Type B pancreatic cell (in vitro differentiated cells): ENCODE data around the gene PAFAH2. TPM values are rescaled to one million over a fixed set of nuclear protein-coding genes. Genes with fewer than 3 reads are reported as not detected.

Experiments
- DNase-seq: peaks from one replicate; pipeline ENCODE4 v3.0.0; 2021; ENCODE audit warnings: mixed read lengths; ENCODE audit not compliant: unreplicated experiment; ENCODE audit errors: extremely low spot score
- H3K27ac Mint-ChIP-seq: 2 replicates; pipeline ENCODE4 v1.8.0; 2021; ENCODE audit warnings: mild to moderate bottlenecking, mixed read lengths
- H3K27me3 Mint-ChIP-seq: 2 replicates; pipeline ENCODE4 v1.8.0; 2021; ENCODE audit warnings: mixed read lengths
- H3K36me3 Mint-ChIP-seq: 2 replicates; pipeline ENCODE4 v1.8.0; 2021; ENCODE audit warnings: mixed read lengths
- H3K4me1 Mint-ChIP-seq: one replicate; pipeline ENCODE4 v1.8.0; 2021; ENCODE audit warnings: mixed read lengths; ENCODE audit not compliant: unreplicated experiment
- H3K4me3 Mint-ChIP-seq: 2 replicates; pipeline ENCODE4 v1.8.0; 2021; ENCODE audit warnings: mild to moderate bottlenecking, mixed read lengths
- H3K9me3 Mint-ChIP-seq: 2 replicates; pipeline ENCODE4 v1.8.0; 2021; ENCODE audit warnings: mixed read lengths
- CTCF ChIP-seq: fragments of 200-600 bp; sonication (generic); conservative IDR thresholded peaks from 2 replicates; pipeline ENCODE4 v1.5.0; 2021; ENCODE audit warnings: antibody characterized with exemption, mild to moderate bottlenecking
- total RNA-seq: library from RNA; stranded (reverse); gene quantifications from 2 replicates; pipeline ENCODE4 v1.2.1, GENCODE V29; 2021; ENCODE audit warnings: low replicate concordance

The PAFAH2 gene
- total RNA-seq, 1 donor from 2014 or later, result 16.7 TPM

GRCh38 chr1:26035203-26035958 lies 37.5 kb upstream of the PAFAH2 start:
- H3K9me3 Mint-ChIP-seq, result no peaks in the 10 kb centered on the region
- no peaks in the 10 kb centered on the region for H3K36me3 Mint-ChIP-seq

DNA sequence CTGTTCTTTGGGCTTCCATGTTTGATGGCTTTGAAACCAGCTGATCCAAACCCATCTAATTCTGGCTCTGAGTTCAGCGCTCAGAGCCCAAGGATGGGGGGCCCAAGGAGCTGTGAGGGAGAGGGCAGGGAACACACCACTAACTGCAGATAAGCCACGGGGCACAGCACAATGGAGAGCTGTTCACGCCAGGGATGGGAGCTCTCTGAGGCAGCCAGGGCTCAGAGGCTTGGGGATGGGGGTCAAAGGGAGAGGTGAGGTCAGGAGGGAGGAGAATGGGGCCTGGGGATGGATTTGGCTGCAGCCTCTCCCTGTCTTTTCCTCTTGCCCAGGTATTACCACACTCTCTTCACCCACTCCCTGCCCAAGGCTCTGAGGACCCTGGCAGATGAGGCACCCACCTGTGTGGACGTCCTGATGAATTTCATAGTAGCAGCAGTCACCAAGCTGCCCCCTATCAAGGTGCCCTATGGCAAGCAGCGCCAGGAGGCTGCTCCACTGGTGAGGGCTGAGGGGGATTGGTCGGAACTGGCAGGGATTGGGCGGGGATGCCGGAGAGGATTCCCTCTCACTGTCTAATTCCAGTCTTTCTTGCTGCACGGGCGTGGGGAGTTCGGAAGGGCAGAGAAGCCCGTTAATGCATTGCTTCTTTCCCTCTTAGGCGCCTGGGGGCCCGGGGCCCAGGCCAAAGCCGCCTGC lies 36.8 kb upstream of the PAFAH2 start:
- Mint-ChIP-seq H3K4me3 (peak overlapping the region; percentile 95), H3K9me3 (no peaks in the 10 kb centered on the region), H3K27ac (peak overlapping the region; percentile 71), H3K36me3 (no peaks in the 10 kb centered on the region), H3K4me1 (peaks cover 3% of the 10 kb centered on the region), H3K27me3 (peaks cover 9% of the 10 kb centered on the region)
- no peak for TF ChIP-seq CTCF
- no peak for DNase-seq

More at GRCh38 chr1:26035203-26035958, 37.5 kb upstream of the PAFAH2 start:
- H3K4me3 Mint-ChIP-seq, result peak overlapping the region; percentile 95
- peak; percentile 92 for DNase-seq
- peaks cover 9% of the 10 kb centered on the region for H3K27me3 Mint-ChIP-seq
- peaks cover 3% of the 10 kb centered on the region for H3K4me1 Mint-ChIP-seq
- no peak for TF ChIP-seq CTCF
- peak overlapping the region; percentile 96 for H3K27ac Mint-ChIP-seq

DNA sequence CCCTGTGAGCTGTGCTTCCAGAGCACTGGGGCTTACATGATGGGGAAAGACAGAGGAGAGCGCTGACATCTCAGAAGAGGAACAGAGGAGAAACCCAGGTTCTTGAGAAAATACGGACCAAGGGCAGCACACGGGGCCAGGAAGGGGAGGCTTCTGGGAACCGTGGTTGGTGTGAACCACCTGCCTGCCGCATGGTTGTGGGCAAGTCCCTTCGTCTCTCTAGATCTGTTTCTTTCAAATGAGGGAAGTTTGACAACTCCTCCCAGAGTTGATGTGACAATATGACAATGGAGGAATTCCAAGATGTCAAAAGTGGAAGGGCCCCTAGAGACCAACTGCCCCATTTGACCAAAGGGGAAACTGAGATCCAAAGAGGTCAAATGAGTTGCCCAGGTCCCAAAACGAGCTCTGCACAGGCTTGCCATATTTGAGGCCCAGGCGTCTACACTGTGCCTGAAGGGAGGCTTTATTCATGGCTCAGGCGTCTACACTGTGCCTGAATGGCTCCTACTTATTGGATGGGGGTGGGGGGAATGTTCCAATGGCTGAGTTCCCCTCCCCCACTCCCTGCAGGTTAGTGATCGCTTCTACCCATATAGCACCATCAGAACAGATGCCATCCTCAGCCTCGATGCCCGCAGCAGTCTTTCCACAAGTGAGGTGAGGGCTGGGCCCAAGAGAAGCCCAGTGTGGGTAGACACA lies 34.9 kb upstream of the PAFAH2 start:
- TF ChIP-seq CTCF, result no peak
- Mint-ChIP-seq H3K4me1 (peaks cover 5% of the 10 kb centered on the region), H3K9me3 (no peaks in the 10 kb centered on the region), H3K36me3 (no peaks in the 10 kb centered on the region), H3K27ac (peak overlapping the region; percentile 16), H3K27me3 (peaks cover 9% of the 10 kb centered on the region), H3K4me3 (peak overlapping the region; percentile 51)
- no peak for DNase-seq

- peaks cover 7% of the 10 kb centered on the region for H3K4me1 Mint-ChIP-seq
- H3K27ac Mint-ChIP-seq, result no peak overlapping the region
- peaks cover 9% of the 10 kb centered on the region for H3K27me3 Mint-ChIP-seq
- H3K9me3 Mint-ChIP-seq, result no peaks in the 10 kb centered on the region
- H3K36me3 Mint-ChIP-seq, result no peaks in the 10 kb centered on the region
- no peak for DNase-seq
- no peak overlapping the region for H3K4me3 Mint-ChIP-seq
- TF ChIP-seq CTCF, result no peak
These were observed 33.9 kb upstream of the PAFAH2 start for GRCh38 chr1:26031611-26032220.

DNA sequence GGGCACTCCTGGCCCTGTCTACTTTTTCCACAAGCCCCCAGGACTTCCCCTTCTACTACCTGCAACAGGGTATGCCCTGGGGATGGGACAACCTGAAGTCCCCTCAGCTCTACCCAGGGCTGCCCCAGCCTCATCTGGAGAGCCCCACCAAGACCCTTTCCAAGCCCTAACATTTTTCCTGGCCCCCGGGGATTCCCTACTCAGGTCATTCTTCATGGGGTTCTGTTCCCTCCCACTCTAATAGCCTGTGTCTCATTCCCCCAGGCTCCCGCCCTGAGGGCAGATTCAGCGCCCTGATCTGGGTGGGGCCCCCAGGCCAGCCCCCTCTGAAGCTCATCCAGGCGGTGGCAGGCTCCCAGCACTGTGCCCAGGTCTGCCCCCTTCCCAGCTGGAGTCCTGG lies 33.3 kb upstream of the PAFAH2 start:
- TF ChIP-seq CTCF, result no peak
- H3K27ac Mint-ChIP-seq, result no peak overlapping the region
- no peak for DNase-seq
- H3K9me3 Mint-ChIP-seq, result no peaks in the 10 kb centered on the region
- H3K36me3 Mint-ChIP-seq, result no peaks in the 10 kb centered on the region
- peaks cover 9% of the 10 kb centered on the region for H3K27me3 Mint-ChIP-seq
- no peak overlapping the region for H3K4me3 Mint-ChIP-seq
- H3K4me1 Mint-ChIP-seq, result peaks cover 7% of the 10 kb centered on the region
